ENCODE results near the gene GSTA5. TPM values are rescaled to one million over a fixed set of nuclear protein-coding genes. Genes with fewer than 3 reads are reported as not detected.
"Not testable (repeated sequence)": the region's sequence is repeated elsewhere in the genome, so short reads cannot be mapped to it uniquely, and the experiment has no call there.

The GSTA5 gene
- total RNA-seq, 1 donor from 2014 or later: not detected

DNA sequence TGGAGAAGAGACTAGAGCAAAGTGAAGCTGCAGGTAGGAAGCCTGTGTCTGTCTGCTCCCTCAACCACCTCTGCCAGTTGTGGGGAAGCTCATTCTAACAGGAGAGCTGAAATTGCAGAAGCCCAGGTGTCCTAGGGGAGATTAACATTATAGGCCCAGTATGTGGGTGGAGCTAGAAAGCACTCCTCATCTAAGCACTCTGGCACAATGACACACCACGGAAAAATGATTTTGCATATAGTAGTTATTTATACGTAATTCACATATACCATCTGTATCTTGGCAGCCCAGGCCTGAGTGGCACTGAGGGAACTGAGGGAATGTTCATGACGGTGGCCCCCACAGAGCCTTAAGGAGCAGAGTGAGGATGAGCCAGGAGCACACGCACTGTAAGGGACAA is 9.7 kb downstream of the GSTA5 start:
- not testable (repeated sequence) for DNase-seq

- DNase-seq: no peak
Observed at GRCh38 chr6:52829046-52829817, 11.4 kb downstream of the GSTA5 start.

- DNase-seq: not testable (repeated sequence)
Observed at GRCh38 chr6:52828621-52829020, 12.0 kb downstream of the GSTA5 start.

- DNase-seq: not testable (repeated sequence)
Observed at GRCh38 chr6:52827073-52827783, 13.4 kb downstream of the GSTA5 start.

DNA sequence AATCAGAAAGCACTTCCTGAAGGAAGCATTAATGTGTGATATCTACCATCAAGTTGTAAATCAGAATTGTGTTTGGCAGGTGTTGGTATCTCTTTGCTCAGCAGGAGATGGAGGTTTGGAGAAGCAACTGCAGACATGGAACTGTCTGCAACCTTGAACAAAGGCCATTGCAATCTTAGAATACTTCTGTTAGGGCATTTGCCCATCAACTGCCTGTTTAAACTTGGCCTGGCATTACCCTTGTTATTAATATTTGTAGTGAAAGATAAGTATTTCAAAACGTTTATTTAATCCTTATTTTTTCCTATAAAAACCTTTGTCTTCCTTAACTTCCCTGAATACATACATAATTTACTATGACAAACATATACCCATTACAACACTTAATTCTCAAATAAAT is 14.1 kb downstream of the GSTA5 start:
- DNase-seq: no peak

DNA sequence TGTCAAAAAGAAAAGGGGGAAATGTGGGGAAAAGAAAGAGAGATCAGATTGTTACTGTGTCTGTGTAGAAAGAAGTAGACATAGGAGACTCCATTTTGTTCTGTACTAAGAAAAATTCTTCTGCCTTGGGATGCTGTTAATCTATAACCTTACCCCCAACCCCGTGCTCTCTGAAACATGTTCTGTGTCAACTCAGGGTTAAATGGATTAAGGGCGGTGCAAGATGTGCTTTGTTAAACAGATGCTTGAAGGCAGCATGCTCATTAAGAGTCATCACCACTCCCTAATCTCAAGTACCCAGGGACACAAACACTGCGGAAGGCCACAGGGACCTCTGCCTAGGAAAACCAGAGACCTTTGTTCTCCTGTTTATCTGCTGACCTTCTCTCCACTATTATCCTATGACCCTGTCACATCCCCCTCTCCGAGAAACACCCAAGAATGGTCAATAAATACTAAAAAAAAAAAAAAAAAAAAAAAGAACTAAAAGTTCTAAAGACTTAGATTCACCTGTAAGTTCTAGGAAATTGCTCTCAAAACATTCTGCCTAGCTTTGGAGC is 14.6 kb downstream of the GSTA5 start:
- DNase-seq: not testable (repeated sequence)

- not testable (repeated sequence) for DNase-seq
Observed at GRCh38 chr6:52825270-52825793, 15.3 kb downstream of the GSTA5 start.

DNA sequence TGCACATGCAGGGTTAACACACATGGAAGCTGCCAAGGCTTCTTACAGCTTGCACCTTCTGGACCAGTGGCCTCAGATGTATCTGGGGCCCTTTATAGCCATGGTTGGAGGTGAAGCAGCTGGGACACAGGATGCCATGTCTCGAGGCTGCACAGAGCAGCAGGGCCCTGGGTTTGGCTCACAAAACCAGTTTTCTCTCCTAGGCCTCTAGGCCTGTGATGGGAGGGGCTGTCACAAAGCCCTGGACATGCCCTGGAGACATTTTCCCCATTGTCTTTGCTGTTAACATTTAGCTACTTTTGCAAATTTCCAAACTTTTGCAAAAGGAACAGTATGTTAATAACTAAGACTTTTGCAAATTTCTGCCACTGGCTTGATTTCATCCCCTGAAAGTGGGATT is 18.8 kb downstream of the GSTA5 start:
- DNase-seq: no peak

GRCh38 chr6:52820198-52820597 is 20.4 kb downstream of the GSTA5 start:
- no peak for DNase-seq

- DNase-seq: no peak
Observed at GRCh38 chr6:52815167-52816092, 25.2 kb downstream of the GSTA5 start.

GRCh38 chr6:52814545-52814944 is 26.1 kb downstream of the GSTA5 start:
- not testable (repeated sequence) for DNase-seq

DNA sequence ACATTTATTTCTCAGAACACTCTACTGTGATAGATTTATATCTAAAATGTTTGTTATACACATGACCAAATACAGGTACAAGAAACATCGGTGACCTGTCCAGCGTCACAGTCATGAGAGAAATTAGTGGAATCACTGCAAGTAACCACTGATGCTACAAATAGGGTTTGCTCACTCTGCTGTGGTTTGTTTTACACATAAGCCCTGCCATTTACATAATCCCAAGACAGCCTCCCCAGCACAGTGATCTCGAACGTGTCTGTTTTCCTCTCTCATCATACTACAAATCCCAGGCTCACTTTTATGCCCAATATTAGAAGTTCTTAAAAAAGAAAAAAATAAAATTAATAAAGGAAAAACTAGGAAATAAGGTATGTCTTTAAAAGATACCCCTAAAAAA is 30.8 kb downstream of the GSTA5 start:
- not testable (repeated sequence) for DNase-seq

- DNase-seq: no peak
Observed at GRCh38 chr6:52808660-52809059, 32.0 kb downstream of the GSTA5 start.

GRCh38 chr6:52803668-52804255 is 36.9 kb downstream of the GSTA5 start, which contains the start of gene GSTA1:
Gene GSTA1, minus strand, starts transcription at chr6:52803816. Its CDS starts 4,549 bp downstream, at chr6:52799267.
- not testable (repeated sequence) for DNase-seq

DNA sequence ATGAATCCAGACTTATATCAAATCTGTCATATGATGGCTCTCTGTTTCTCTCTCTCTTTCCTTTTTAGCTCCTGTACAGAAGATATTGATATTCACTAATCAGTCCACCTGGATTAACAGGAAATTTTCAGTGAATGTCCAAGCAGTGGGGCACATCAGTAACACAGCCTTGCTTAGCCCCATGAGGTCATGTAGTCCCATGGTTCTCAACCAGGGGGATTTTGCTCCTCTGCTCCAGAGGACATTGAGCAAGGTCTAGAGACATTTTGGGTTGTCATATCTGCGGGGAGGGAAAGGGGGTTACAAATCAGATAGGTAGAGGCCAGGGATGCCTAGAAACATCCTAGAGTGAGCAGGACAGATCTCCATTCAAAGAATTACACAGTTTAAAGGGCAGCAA is 37.8 kb downstream of the GSTA5 start:
- DNase-seq: no peak

DNA sequence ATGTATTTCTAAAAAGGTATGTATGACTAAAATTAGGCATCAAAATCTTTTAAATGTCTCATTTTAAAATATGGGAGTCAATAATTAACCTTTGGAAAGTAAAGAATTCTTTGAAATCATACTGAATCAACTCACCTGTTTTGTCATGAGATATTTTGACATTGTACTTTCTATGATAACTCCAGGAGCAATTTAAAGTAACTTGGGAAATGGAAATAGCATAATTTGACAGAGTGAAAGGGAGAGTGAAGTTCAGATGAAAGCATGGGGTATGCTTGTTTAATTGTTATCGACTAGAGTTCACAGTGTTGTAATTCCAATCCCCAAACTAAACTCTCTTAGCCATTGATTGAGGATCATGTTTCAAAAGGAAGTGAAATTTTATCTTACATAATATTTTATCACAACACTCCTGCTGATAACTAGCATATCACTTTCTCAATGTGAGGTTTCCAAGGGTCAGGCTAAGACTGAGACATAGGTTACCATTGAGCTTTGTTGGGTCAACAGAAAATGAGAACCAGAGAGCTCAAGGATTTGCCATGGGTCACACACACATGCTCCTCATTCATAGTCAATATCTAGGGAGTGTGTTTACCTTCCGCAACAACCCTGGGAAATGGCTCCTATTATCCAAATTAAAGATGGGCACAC is 39.3 kb downstream of the GSTA5 start:
- DNase-seq: no peak

GRCh38 chr6:52799272-52799671 is 41.3 kb downstream of the GSTA5 start:
- DNase-seq: not testable (repeated sequence)

DNA sequence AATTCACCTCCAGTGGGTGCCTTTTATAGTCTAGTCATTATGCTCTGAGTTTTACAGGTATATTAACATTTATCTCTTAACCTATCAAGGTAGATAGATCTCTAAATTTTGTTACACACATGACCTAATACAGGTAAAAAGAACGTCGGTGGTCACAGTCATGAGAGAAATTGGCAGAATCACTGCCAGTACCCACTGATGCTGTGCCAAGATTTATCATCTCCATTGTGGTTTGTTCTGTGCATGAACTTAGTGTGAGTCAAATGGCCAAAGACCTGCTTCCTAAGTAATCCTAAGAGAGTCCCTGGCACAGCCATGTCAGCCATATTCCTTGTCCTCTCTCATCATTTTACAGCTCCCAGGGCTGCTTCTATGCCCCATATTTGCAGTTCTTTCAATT is 46.2 kb downstream of the GSTA5 start:
- not testable (repeated sequence) for DNase-seq

DNA sequence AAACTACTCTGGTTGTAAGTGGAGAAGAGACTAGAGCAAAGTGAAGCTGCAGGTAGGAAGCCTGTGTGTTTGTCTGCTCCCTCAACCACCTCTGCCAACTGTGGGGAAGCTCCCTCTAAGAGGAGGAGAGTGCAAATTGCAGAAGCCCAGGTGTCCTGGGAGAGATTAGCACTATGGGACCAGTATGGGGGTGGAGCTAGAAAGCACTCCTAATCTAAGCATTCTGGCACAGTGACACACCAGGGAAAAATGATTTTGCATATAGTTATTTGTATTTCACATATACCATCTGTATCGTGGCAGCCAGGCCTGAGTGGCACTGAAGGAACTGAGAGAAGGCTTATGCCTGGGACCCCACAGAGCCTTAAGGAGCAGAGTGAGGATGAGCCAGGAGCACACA is 49.8 kb downstream of the GSTA5 start:
- DNase-seq: no peak

- DNase-seq: not testable (repeated sequence)
Observed at GRCh38 chr6:52789658-52790057, 51.0 kb downstream of the GSTA5 start.

DNA sequence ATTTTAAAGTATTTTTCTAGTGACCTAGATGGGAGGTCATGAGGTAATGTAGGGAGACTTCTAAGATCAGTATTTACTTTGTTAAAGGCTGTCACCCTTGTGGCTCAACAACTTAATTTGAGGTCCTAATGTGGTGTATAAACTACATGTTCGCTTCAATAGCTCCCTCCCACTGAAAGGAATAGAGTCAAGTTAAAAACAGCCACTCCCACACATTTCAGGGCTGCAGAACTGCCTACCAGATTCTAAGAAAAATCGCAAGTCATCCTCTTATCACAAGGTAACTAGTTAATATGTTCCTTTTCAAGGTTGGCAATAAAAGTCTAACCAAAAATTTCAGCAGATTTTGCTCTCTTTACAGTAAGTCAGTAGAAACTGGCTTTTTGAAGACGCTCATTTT is 52.1 kb downstream of the GSTA5 start:
- DNase-seq: no peak
